Astrocyte of the cerebellum (primary cell): ENCODE results near the gene CUX1.
"Not testable (repeated sequence)": the region's sequence is repeated elsewhere in the genome, so short reads cannot be mapped to it uniquely, and the experiment has no call there.

ENCODE experiments used
- DNase-seq: peaks from one replicate; pipeline ENCODE4 v3.0.0-alpha.2; 2011; ENCODE audit warnings: low read depth
- H3K4me3 ChIP-seq: 2 replicates; pipeline ENCODE4 v1.5.1; 2011; ENCODE audit warnings: mild to moderate bottlenecking, low read depth, low read length, moderate library complexity
- CTCF ChIP-seq: IDR thresholded peaks from 2 replicates; pipeline ENCODE4 v1.5.1; 2012; ENCODE audit warnings: low read length, low read depth, moderate library complexity, mild to moderate bottlenecking; ENCODE audit errors: missing control alignments
- in situ Hi-C: cut with HindIII; loops from 2 replicates; pipeline ENCODE4 v1.10.0; 2017; ENCODE audit warnings: low sequenced_read_pairs

Gene CUX1

GRCh38 chr7:102012941-102013461 is 195.6 kb downstream of the CUX1 start:
- no peak for DNase-seq
- no peak for TF ChIP-seq CTCF
- in situ Hi-C loops, result no loop called here
- no peak overlapping the region for H3K4me3 ChIP-seq

- no peak for TF ChIP-seq CTCF
- in situ Hi-C loops, result no loop called here
- no peak overlapping the region for H3K4me3 ChIP-seq
- DNase-seq, result no peak
These were observed 201.4 kb downstream of the CUX1 start for GRCh38 chr7:102018876-102019275.

- in situ Hi-C loops, result no loop called here
- TF ChIP-seq CTCF, result no peak
- H3K4me3 ChIP-seq, result no peak overlapping the region
- DNase-seq, result no peak
These were observed 202.0 kb downstream of the CUX1 start for GRCh38 chr7:102019461-102019860.

- H3K4me3 ChIP-seq, result no peak overlapping the region
- no peak for DNase-seq
- in situ Hi-C loops, result no loop called here
- no peak for TF ChIP-seq CTCF
These were observed 204.6 kb downstream of the CUX1 start for GRCh38 chr7:102021841-102022618.

- in situ Hi-C loops, result no loop called here
- no peak for DNase-seq
- TF ChIP-seq CTCF, result no peak
- H3K4me3 ChIP-seq, result no peak overlapping the region
These were observed 206.8 kb downstream of the CUX1 start for GRCh38 chr7:102024005-102024768.

- DNase-seq, result no peak
- TF ChIP-seq CTCF, result no peak
- H3K4me3 ChIP-seq, result no peak overlapping the region
- in situ Hi-C loops, result no loop called here
These were observed 207.5 kb downstream of the CUX1 start for GRCh38 chr7:102024769-102025391.

GRCh38 chr7:102025777-102026176 is 208.4 kb downstream of the CUX1 start:
- DNase-seq, in situ Hi-C loops, H3K4me3 ChIP-seq: not testable (repeated sequence)
